Choroid plexus epithelial cell (primary cell): Measurements from ENCODE around the gene BANK1.

ENCODE experiments used
- DNase-seq: peaks from one replicate; pipeline ENCODE4 v3.0.0-alpha.2; 2010; ENCODE audit warnings: low read depth
- H3K4me3 ChIP-seq: 2 replicates; pipeline ENCODE4 v1.5.1; 2011; ENCODE audit warnings: low read depth, mild to moderate bottlenecking, control low read depth, low read length, moderate library complexity
- CTCF ChIP-seq: conservative IDR thresholded peaks from 2 replicates; pipeline ENCODE4 v1.5.1; 2011; ENCODE audit warnings: low read depth, mild to moderate bottlenecking, control low read depth, inconsistent platforms, low read length, moderate library complexity

BANK1 gene

GRCh38 chr4:101790521-101791181, at the start of gene BANK1:
Gene BANK1 (plus strand): TSS chr4:101790730. CDS start chr4:101790881, 151 bp downstream.
- peak within 1 kb of the TSS; percentile 67 for H3K4me3 ChIP-seq
- peak; percentile 29 for TF ChIP-seq CTCF
- peak; percentile 49 for DNase-seq

- peak; percentile 65 for DNase-seq
Observed at GRCh38 chr4:101753721-101754120, 36.8 kb upstream of the BANK1 start.

GRCh38 chr4:101756181-101756580, 34.3 kb upstream of the BANK1 start:
- no peak overlapping the region for H3K4me3 ChIP-seq
- TF ChIP-seq CTCF = no peak

More at GRCh38 chr4:101753721-101754120, 36.8 kb upstream of the BANK1 start:
- no peak for TF ChIP-seq CTCF
- H3K4me3 ChIP-seq = no peak overlapping the region

GRCh38 chr4:101761405-101761804, 29.1 kb upstream of the BANK1 start:
- DNase-seq = no peak
- TF ChIP-seq CTCF = no peak
- no peak overlapping the region for H3K4me3 ChIP-seq

More at GRCh38 chr4:101756181-101756580, 34.3 kb upstream of the BANK1 start:
- DNase-seq = no peak

- no peak overlapping the region for H3K4me3 ChIP-seq
- no peak for TF ChIP-seq CTCF
- DNase-seq = peak; percentile 57
Observed at GRCh38 chr4:101762025-101762424, 28.5 kb upstream of the BANK1 start.

GRCh38 chr4:101762534-101762933, 28.0 kb upstream of the BANK1 start:
- no peak for DNase-seq
- no peak overlapping the region for H3K4me3 ChIP-seq
- TF ChIP-seq CTCF = no peak

GRCh38 chr4:101763576-101763975, 27.0 kb upstream of the BANK1 start:
- no peak for TF ChIP-seq CTCF
- no peak for DNase-seq
- no peak overlapping the region for H3K4me3 ChIP-seq
